Caco-2 (cell line): ENCODE measurements around the gene MOB2. TPM values are rescaled to one million over a fixed set of nuclear protein-coding genes. Genes with fewer than 3 reads are reported as not detected.

ENCODE experiments used
- BruUV-seq: library from RNA; stranded (reverse); fragments of 400-500 nt; replicated peaks from 2 replicates; lab custom pipeline; 2021; lab: Mats Ljungman, UMichigan
- CTCF ChIA-PET: fragments of 300-600 bp; sonication (Branson Sonifier 250); formaldehyde crosslinking; loops from one replicate; lab custom pipeline; 2022; ENCODE audit warnings: antibody characterized with exemption; lab: Charles Lee
- POLR2A ChIA-PET: fragments of 300-600 bp; sonication (Branson Sonifier 250); formaldehyde crosslinking; loops from one replicate; lab custom pipeline; 2022; ENCODE audit warnings: antibody characterized with exemption; lab: Charles Lee
- DNase-seq, 2 experiments: peaks; one replicate each; pipeline versions ENCODE4 v3.0.0 to v3.0.0-alpha.2; 2020 to 2022
- H3K27me3 ChIP-seq: replicated peaks from 2 replicates; pipeline ENCODE4 v1.6.0; 2011; ENCODE audit warnings: low read length; ENCODE audit not compliant: control insufficient read depth, insufficient read depth
- H3K36me3 ChIP-seq: 2 replicates; pipeline ENCODE4 v1.5.1; 2011; ENCODE audit warnings: low read length; ENCODE audit not compliant: control insufficient read depth, insufficient read depth
- H3K4me1 ChIP-seq: fragments of 250-450 bp; sonication (Bioruptor Pico); 2 replicates; pipeline ENCODE4 v1.5.1; 2020; ENCODE audit warnings: mild to moderate bottlenecking
- H3K4me3 ChIP-seq: 2 replicates; pipeline ENCODE4 v1.5.1; 2011; ENCODE audit warnings: low read depth, mild to moderate bottlenecking, control low read depth, low read length
- H3K9me3 ChIP-seq: fragments of 250-450 bp; sonication (Bioruptor Pico); 2 replicates; pipeline ENCODE4 v1.5.1; 2020; ENCODE audit warnings: mild to moderate bottlenecking, moderate library complexity
- H3K27ac Mint-ChIP-seq: one replicate; pipeline ENCODE4 v1.8.0; 2022; ENCODE audit warnings: mixed read lengths; ENCODE audit not compliant: unreplicated experiment
- H3K27me3 Mint-ChIP-seq: one replicate; pipeline ENCODE4 v1.8.0; 2022; ENCODE audit warnings: mixed read lengths; ENCODE audit not compliant: insufficient read depth, unreplicated experiment
- H3K36me3 Mint-ChIP-seq: one replicate; pipeline ENCODE4 v1.8.0; 2022; ENCODE audit warnings: mild to moderate bottlenecking, mixed read lengths; ENCODE audit not compliant: insufficient read depth, unreplicated experiment
- H3K4me1 Mint-ChIP-seq: one replicate; pipeline ENCODE4 v1.8.0; 2022; ENCODE audit warnings: low read depth, mixed read lengths; ENCODE audit not compliant: unreplicated experiment
- H3K4me3 Mint-ChIP-seq: one replicate; pipeline ENCODE4 v1.8.0; 2022; ENCODE audit warnings: mild to moderate bottlenecking, moderate library complexity, mixed read lengths; ENCODE audit not compliant: unreplicated experiment
- H3K9me3 Mint-ChIP-seq: one replicate; pipeline ENCODE4 v1.8.0; 2022; ENCODE audit warnings: mixed read lengths; ENCODE audit not compliant: unreplicated experiment
- intact Hi-C: fragments of 100-400 bp; cut with micrococcal nuclease; formaldehyde crosslinking; loops from one replicate; pipeline ENCODE4 v1.10.0; 2022; ENCODE audit not compliant: unreplicated experiment
- total RNA-seq: library from RNA; stranded (reverse); gene quantifications from 2 replicates; pipeline ENCODE4 v1.2.3, GENCODE V29; 2022
- TF ChIP-seq, protein P1 (sequence below), 2 experiments: fragments of 200-600 bp in 1 of 2; IDR thresholded peaks; 1 replicate in 1 of 2; 2 replicates in 1 of 2; pipeline versions ENCODE4 v1.5.1 to v1.8.0; 2011 to 2022; ENCODE audit warnings: antibody characterized with exemption in 1 of 2, control low read depth in 1 of 2, inconsistent platforms in 1 of 2, low read depth in 1 of 2, low read length in 1 of 2, mild to moderate bottlenecking in 1 of 2, moderate library complexity in 1 of 2; ENCODE audit not compliant: insufficient read depth in 1 of 2, severe bottlenecking in 1 of 2, unreplicated experiment in 1 of 2

MOB2 gene
- total RNA-seq, 1 experiment from 2014 or later, result 32.7 TPM

DNA sequence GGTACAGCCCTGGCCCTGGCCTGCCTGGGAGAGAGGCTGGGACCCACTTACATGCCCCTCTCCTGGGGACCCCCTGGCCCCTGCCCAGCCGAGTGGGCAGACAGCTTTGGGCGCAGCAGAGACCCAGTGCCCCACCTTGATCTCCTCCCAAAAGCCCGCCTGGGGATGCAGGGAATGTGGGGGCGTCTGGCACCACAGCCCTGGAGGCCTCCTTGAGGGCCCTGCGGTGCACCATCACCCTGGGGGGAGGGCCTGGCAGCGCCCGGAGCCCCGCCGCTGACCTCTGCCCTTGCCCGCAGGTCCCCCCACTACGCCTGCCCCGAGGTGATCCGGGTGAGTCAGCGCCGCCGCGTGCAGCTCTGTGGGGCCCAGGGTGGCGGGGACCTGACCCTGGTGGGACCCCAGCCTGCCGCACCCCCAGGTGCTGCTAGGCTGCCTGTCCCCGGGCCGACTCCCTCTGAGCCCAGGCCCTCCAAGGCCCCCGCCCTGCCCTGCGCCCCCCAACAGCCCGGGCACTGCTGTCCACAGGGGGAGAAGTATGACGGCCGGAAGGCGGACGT lies 43.7 kb downstream of the MOB2 start:
- Histone ChIP-seq H3K9me3 (no peaks in the 10 kb centered on the region), H3K27me3 (no peaks in the 10 kb centered on the region), H3K4me1 (peaks cover 11% of the 10 kb centered on the region), H3K36me3 (no peaks in the 10 kb centered on the region), H3K4me3 (no peak overlapping the region)
- H3K27ac Mint-ChIP-seq, result no peak overlapping the region
- no peak for DNase-seq
- ChIA-PET CTCF (no interaction called here), POLR2A (no interaction called here)
- intact Hi-C loops, result no loop called here
- no TSS peak for BruUV-seq
- H3K9me3 Mint-ChIP-seq, result no peaks in the 10 kb centered on the region
- H3K4me1 Mint-ChIP-seq, result no peaks in the 10 kb centered on the region
- TF ChIP-seq, protein P1, sequence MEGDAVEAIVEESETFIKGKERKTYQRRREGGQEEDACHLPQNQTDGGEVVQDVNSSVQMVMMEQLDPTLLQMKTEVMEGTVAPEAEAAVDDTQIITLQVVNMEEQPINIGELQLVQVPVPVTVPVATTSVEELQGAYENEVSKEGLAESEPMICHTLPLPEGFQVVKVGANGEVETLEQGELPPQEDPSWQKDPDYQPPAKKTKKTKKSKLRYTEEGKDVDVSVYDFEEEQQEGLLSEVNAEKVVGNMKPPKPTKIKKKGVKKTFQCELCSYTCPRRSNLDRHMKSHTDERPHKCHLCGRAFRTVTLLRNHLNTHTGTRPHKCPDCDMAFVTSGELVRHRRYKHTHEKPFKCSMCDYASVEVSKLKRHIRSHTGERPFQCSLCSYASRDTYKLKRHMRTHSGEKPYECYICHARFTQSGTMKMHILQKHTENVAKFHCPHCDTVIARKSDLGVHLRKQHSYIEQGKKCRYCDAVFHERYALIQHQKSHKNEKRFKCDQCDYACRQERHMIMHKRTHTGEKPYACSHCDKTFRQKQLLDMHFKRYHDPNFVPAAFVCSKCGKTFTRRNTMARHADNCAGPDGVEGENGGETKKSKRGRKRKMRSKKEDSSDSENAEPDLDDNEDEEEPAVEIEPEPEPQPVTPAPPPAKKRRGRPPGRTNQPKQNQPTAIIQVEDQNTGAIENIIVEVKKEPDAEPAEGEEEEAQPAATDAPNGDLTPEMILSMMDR (IDR thresholded peaks at IDR 0.05; ENCODE audit: insufficient read depth in 1 of 2, low read depth in 1 of 2, low read length in 1 of 2, severe bottlenecking in 1 of 2, unreplicated experiment in 1 of 2), result no peak
- H3K4me3 Mint-ChIP-seq, result no peak overlapping the region
- no peaks in the 10 kb centered on the region for H3K36me3 Mint-ChIP-seq
- no peaks in the 10 kb centered on the region for H3K27me3 Mint-ChIP-seq

DNA sequence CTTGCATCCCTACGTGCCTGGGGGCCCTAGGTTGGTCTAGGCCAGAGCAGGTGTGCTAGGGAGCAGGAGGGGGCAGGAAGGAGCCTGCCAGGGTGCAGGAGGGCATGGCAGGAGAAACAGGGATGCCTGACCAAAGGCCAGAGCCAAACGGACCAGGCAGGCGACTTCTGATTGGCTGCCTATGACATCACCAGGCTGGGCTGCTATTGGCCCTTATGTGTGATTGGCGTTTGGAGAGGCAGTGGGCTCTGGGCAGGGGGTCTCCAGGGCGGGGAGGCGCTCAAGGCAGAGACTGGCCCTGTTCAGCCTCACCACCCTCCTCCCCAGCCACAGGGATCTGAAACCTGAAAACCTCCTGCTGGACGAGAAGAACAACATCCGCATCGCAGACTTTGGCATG lies 44.4 kb downstream of the MOB2 start:
- Mint-ChIP-seq H3K36me3 (no peaks in the 10 kb centered on the region), H3K4me1 (no peaks in the 10 kb centered on the region), H3K27me3 (no peaks in the 10 kb centered on the region), H3K9me3 (no peaks in the 10 kb centered on the region), H3K27ac (no peak overlapping the region), H3K4me3 (no peak overlapping the region)
- CTCF ChIA-PET, result no interaction called here
- POLR2A ChIA-PET, result no interaction called here
- no peaks in the 10 kb centered on the region for H3K36me3 ChIP-seq
- BruUV-seq, result no TSS peak
- H3K27me3 ChIP-seq, result no peaks in the 10 kb centered on the region
- intact Hi-C loops, result no loop called here
- H3K9me3 ChIP-seq, result no peaks in the 10 kb centered on the region
- H3K4me1 ChIP-seq, result peaks cover 18% of the 10 kb centered on the region
- H3K4me3 ChIP-seq, result no peak overlapping the region
- TF ChIP-seq, protein P1 (IDR thresholded peaks at IDR 0.05; ENCODE audit: insufficient read depth in 1 of 2, low read depth in 1 of 2, low read length in 1 of 2, severe bottlenecking in 1 of 2, unreplicated experiment in 1 of 2), result no peak
- no peak for DNase-seq

DNA sequence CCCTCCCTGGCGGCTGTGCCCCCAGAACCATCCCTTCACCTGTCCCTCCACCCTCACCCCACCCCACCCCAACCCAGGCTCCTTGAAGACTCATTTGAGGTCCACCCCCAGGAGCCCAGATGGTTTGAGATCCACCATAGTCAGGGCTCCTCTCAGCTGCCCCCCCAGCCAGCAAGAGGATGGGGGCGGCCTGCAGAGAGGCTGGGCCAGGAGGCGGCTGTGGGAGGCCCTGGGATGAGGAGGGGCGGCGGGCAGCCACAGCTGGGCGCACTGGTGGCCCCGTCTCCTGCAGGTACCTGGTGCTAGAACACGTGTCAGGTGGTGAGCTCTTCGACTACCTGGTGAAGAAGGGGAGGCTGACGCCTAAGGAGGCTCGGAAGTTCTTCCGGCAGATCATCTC lies 46.1 kb downstream of the MOB2 start:
- Mint-ChIP-seq H3K36me3 (no peaks in the 10 kb centered on the region), H3K9me3 (no peaks in the 10 kb centered on the region), H3K27me3 (no peaks in the 10 kb centered on the region), H3K4me3 (no peak overlapping the region), H3K27ac (no peak overlapping the region), H3K4me1 (no peaks in the 10 kb centered on the region)
- intact Hi-C loops, result no loop called here
- ChIA-PET POLR2A (no interaction called here), CTCF (no interaction called here)
- Histone ChIP-seq H3K4me3 (no peak overlapping the region), H3K9me3 (no peaks in the 10 kb centered on the region), H3K36me3 (no peaks in the 10 kb centered on the region), H3K4me1 (peaks cover 28% of the 10 kb centered on the region), H3K27me3 (no peaks in the 10 kb centered on the region)
- TF ChIP-seq, protein P1 (IDR thresholded peaks at IDR 0.05; ENCODE audit: insufficient read depth in 1 of 2, low read depth in 1 of 2, low read length in 1 of 2, severe bottlenecking in 1 of 2, unreplicated experiment in 1 of 2), result no peak
- BruUV-seq, result no TSS peak
- no peak for DNase-seq
